HEK293 (cell line): ENCODE measurements around the gene CDK2AP2.

Experiments
- BCL11B ChIP-seq: fragments of 450-650 bp; formaldehyde crosslinking; IDR thresholded peaks from 2 replicates; pipeline ENCODE4 v1.5.1; 2016; ENCODE audit warnings: low read depth, missing biosample characterization, missing genetic modification characterization
- HIC1 ChIP-seq: fragments of 450-650 bp; formaldehyde crosslinking; IDR thresholded peaks from 2 replicates; pipeline ENCODE4 v1.5.1; 2016; ENCODE audit warnings: missing biosample characterization, missing genetic modification characterization
- KLF8 ChIP-seq: fragments of 450-650 bp; formaldehyde crosslinking; IDR thresholded peaks from 2 replicates; pipeline ENCODE4 v1.5.1; 2016; ENCODE audit warnings: missing biosample characterization, missing genetic modification characterization
- KLF9 ChIP-seq: fragments of 450-650 bp; formaldehyde crosslinking; IDR thresholded peaks from 2 replicates; pipeline ENCODE4 v1.5.1; 2016; ENCODE audit warnings: missing biosample characterization, missing genetic modification characterization, low read depth
- PRDM2 ChIP-seq: fragments of 450-650 bp; formaldehyde crosslinking; IDR thresholded peaks from 2 replicates; pipeline ENCODE4 v1.5.1; 2016; ENCODE audit warnings: missing biosample characterization, missing genetic modification characterization, borderline replicate concordance
- SCRT1 ChIP-seq: fragments of 450-650 bp; formaldehyde crosslinking; IDR thresholded peaks from 2 replicates; pipeline ENCODE4 v1.5.1; 2016; ENCODE audit warnings: missing biosample characterization, missing genetic modification characterization, borderline replicate concordance
- SP3 ChIP-seq: fragments of 450-650 bp; formaldehyde crosslinking; IDR thresholded peaks from 2 replicates; pipeline ENCODE4 v1.5.1; 2016; ENCODE audit warnings: missing biosample characterization, missing genetic modification characterization
- TRIM28 ChIP-seq: IDR thresholded peaks from 2 replicates; pipeline ENCODE4 v1.6.1; 2011; ENCODE audit warnings: low read length, control low read depth, borderline replicate concordance
- ZBTB1 ChIP-seq: fragments of 450-650 bp; formaldehyde crosslinking; IDR thresholded peaks from 2 replicates; pipeline ENCODE4 v1.5.1; 2016; ENCODE audit warnings: missing biosample characterization, missing genetic modification characterization
- ZNF175 ChIP-seq: fragments of 450-650 bp; formaldehyde crosslinking; IDR thresholded peaks from 2 replicates; pipeline ENCODE4 v1.5.1; 2016; ENCODE audit warnings: missing biosample characterization, missing genetic modification characterization
- ZNF23 ChIP-seq: fragments of 450-650 bp; formaldehyde crosslinking; IDR thresholded peaks from 2 replicates; pipeline ENCODE4 v1.5.1; 2016; ENCODE audit warnings: missing biosample characterization, missing genetic modification characterization, borderline replicate concordance
- ZNF280D ChIP-seq: fragments of 450-650 bp; formaldehyde crosslinking; IDR thresholded peaks from 2 replicates; pipeline ENCODE4 v1.5.1; 2016; ENCODE audit warnings: missing biosample characterization, missing genetic modification characterization
- ZNF292 ChIP-seq: fragments of 450-650 bp; formaldehyde crosslinking; IDR thresholded peaks from 2 replicates; pipeline ENCODE4 v1.5.1; 2016; ENCODE audit warnings: low read depth, missing biosample characterization, missing genetic modification characterization, borderline replicate concordance
- ZNF324 ChIP-seq: fragments of 450-650 bp; formaldehyde crosslinking; IDR thresholded peaks from 2 replicates; pipeline ENCODE4 v1.5.1; 2016; ENCODE audit warnings: missing biosample characterization, missing genetic modification characterization
- ZNF341 ChIP-seq: fragments of 450-650 bp; formaldehyde crosslinking; IDR thresholded peaks from 2 replicates; pipeline ENCODE4; 2016; ENCODE audit warnings: low read depth, missing biosample characterization, missing genetic modification characterization
- ZNF398 ChIP-seq: fragments of 450-650 bp; formaldehyde crosslinking; IDR thresholded peaks from 2 replicates; pipeline ENCODE4 v1.5.1; 2017; ENCODE audit warnings: missing biosample characterization, missing genetic modification characterization
- ZNF501 ChIP-seq: fragments of 450-650 bp; formaldehyde crosslinking; IDR thresholded peaks from 2 replicates; pipeline ENCODE4 v1.5.1; 2016; ENCODE audit warnings: missing biosample characterization, missing genetic modification characterization
- ZNF510 ChIP-seq: fragments of 450-650 bp; formaldehyde crosslinking; IDR thresholded peaks from 2 replicates; pipeline ENCODE4 v1.5.1; 2018; ENCODE audit warnings: mild to moderate bottlenecking, missing genetic modification characterization, missing biosample characterization; ENCODE audit not compliant: insufficient replicate concordance
- ZNF530 ChIP-seq: fragments of 450-650 bp; formaldehyde crosslinking; IDR thresholded peaks from 2 replicates; pipeline ENCODE4 v1.5.1; 2016; ENCODE audit warnings: low read depth, missing biosample characterization, missing genetic modification characterization
- ZNF600 ChIP-seq: fragments of 450-650 bp; formaldehyde crosslinking; IDR thresholded peaks from 2 replicates; pipeline ENCODE4 v1.5.1; 2016; ENCODE audit warnings: missing biosample characterization, missing genetic modification characterization
- ZNF701 ChIP-seq: fragments of 450-650 bp; formaldehyde crosslinking; IDR thresholded peaks from 2 replicates; pipeline ENCODE4 v1.5.1; 2016; ENCODE audit warnings: missing biosample characterization, missing genetic modification characterization
- ZSCAN23 ChIP-seq: fragments of 450-650 bp; formaldehyde crosslinking; IDR thresholded peaks from 2 replicates; pipeline ENCODE4 v1.5.1; 2016; ENCODE audit warnings: missing biosample characterization, missing genetic modification characterization
- ZSCAN4 ChIP-seq: fragments of 450-650 bp; formaldehyde crosslinking; IDR thresholded peaks from 2 replicates; pipeline ENCODE4 v1.5.1; 2017; ENCODE audit warnings: missing biosample characterization, missing genetic modification characterization

The CDK2AP2 gene

GRCh38 chr11:67468759-67469507 lies 39.0 kb downstream of the CDK2AP2 start, which contains the start of gene TMEM134 (continued):
- TF ChIP-seq ZBTB1 (tag by site-specific recombination): no peak
- peak; percentile 88; the same call in 1 of the 2 replicates for TF ChIP-seq BCL11B (tag by site-specific recombination)
- 0 out of 2 replicates have a peak, but pooled peaks have one; percentile 38 for TF ChIP-seq ZNF501 (tag by site-specific recombination)
- no peak for TF ChIP-seq ZNF530
- no peak; the same call in 1 of the 2 replicates for TF ChIP-seq KLF9 (tag by site-specific recombination)
- peak; percentile 60; the same call in 1 of the 2 replicates for TF ChIP-seq KLF8 (tag by site-specific recombination)
- no peak for TF ChIP-seq ZNF324 (tag by site-specific recombination)
- TF ChIP-seq HIC1: peak; percentile 26; the same call in 1 of the 2 replicates
- TF ChIP-seq ZNF23: no peak
- TF ChIP-seq ZNF398: peak; percentile 19; the same call in 1 of the 2 replicates
- TF ChIP-seq SP3 (tag by site-specific recombination): peak; percentile 80
- TF ChIP-seq ZNF280D (tag by site-specific recombination): no peak
- no peak for TF ChIP-seq ZNF292
- no peak for TF ChIP-seq ZSCAN23 (tag by site-specific recombination)
- no peak for TF ChIP-seq ZNF510 (tag by site-specific recombination)
- TF ChIP-seq ZNF600 (tag by site-specific recombination): no peak
- no peak for TF ChIP-seq SCRT1 (tag by site-specific recombination)
- TF ChIP-seq TRIM28: no peak
- no peak for TF ChIP-seq ZSCAN4 (tag by site-specific recombination)
- TF ChIP-seq PRDM2 (tag by site-specific recombination): no peak
- TF ChIP-seq ZNF175 (tag by site-specific recombination): no peak
- peak; percentile 48; the same call in 1 of the 2 replicates for TF ChIP-seq ZNF341 (tag by site-specific recombination)
- no peak for TF ChIP-seq ZNF701 (tag by site-specific recombination)
